Measurements from ENCODE around the gene TSPAN7.

The TSPAN7 gene

DNA sequence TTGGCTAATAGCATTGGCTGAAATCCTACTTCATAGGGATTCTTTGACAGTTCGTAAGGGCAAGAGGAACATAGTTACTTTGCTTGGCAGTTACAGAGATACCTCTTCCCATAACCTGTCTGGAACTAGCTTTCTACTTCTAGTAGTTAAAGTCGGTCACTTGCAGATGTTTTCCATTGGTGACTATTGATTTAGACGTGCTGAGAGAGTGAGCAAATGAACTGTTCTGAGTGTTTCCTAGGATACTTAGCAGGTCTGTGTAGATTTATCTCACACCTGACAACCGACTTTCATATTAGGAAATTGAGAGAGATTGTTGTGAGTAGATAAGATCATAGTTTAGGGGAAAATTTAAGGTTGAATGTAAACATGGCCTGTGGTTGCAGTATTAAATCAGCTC is 116.8 kb downstream of the TSPAN7 start:
- DNase-seq (ENCODE audit: low read depth): no peak
- TF ChIP-seq, protein P1, sequence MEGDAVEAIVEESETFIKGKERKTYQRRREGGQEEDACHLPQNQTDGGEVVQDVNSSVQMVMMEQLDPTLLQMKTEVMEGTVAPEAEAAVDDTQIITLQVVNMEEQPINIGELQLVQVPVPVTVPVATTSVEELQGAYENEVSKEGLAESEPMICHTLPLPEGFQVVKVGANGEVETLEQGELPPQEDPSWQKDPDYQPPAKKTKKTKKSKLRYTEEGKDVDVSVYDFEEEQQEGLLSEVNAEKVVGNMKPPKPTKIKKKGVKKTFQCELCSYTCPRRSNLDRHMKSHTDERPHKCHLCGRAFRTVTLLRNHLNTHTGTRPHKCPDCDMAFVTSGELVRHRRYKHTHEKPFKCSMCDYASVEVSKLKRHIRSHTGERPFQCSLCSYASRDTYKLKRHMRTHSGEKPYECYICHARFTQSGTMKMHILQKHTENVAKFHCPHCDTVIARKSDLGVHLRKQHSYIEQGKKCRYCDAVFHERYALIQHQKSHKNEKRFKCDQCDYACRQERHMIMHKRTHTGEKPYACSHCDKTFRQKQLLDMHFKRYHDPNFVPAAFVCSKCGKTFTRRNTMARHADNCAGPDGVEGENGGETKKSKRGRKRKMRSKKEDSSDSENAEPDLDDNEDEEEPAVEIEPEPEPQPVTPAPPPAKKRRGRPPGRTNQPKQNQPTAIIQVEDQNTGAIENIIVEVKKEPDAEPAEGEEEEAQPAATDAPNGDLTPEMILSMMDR (IDR thresholded peaks at IDR 0.05; ENCODE audit: control insufficient read depth, insufficient read depth, low read depth, low read length, missing control alignments): no peak

DNA sequence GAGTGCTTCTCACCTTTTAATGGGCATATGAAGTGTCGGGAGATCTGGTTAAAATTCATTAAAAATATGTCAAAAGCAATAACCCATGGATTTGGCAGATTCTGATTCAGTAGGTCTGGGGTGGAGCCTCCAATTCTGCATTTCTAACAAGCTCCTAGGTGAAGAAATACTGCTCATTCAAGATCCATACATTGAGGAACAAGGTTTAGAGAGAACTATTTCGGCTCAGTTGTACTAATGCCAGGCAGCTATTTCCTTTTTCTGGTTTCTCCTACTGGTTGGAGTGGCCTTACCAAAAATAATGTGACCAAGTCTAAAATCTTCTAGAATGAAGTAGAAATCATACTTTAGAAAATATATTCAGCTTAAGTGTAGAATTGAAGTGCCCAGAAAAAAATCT is 117.5 kb downstream of the TSPAN7 start:
- DNase-seq (ENCODE audit: low read depth): no peak
- TF ChIP-seq, protein P1 (IDR thresholded peaks at IDR 0.05; ENCODE audit: control insufficient read depth, insufficient read depth, low read depth, low read length, missing control alignments): no peak
- H3K4me3 ChIP-seq (ENCODE audit: control insufficient read depth, low read depth, low read length): no peak overlapping the region

More for the DNA sequence above, 116.8 kb downstream of the TSPAN7 start:
- no peak overlapping the region for H3K4me3 ChIP-seq (ENCODE audit: control insufficient read depth, low read depth, low read length)

DNA sequence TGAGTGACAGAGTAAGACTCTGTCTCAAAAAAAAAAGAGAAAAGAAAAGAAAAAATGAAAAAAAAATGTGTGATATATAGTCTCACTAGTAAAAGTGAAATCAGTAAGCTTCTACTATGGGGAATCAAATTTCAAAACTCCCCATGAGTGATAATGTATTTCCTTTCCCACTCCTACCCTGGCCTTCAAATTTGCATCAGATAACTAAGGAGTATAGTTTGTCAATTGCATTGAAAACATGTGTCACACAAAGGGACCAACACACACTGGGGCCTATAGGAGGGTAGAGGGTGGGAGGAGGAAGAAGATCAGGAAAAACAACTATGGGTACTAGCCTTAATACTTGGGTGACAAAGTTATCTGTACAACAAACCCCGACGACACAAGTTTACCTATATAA is 118.4 kb downstream of the TSPAN7 start:
- no peak overlapping the region for H3K4me3 ChIP-seq (ENCODE audit: control insufficient read depth, low read depth, low read length)
- TF ChIP-seq, protein P1 (IDR thresholded peaks at IDR 0.05; ENCODE audit: control insufficient read depth, insufficient read depth, low read depth, low read length, missing control alignments): no peak
- DNase-seq (ENCODE audit: low read depth): no peak

DNA sequence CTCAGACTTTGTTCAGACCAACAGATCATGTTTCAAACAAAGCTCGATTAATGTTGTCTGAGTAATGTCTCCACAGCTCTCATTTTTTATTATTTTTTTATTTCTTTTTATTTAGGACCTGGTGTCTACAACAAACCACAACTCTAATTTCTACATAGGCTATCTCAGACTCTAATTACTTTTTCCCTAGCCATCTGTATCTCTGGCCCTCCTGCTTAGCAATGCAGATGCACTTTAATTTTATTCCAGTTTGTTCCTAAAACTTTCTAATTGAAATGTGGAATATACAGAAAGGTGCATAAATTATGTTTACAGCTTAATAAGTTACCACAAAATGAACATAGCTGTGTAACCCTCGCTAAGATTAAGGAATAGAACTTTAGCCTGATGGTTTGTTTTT is 120.8 kb downstream of the TSPAN7 start:
- no peak overlapping the region for H3K4me3 ChIP-seq (ENCODE audit: control insufficient read depth, low read depth, low read length)
- TF ChIP-seq, protein P1 (IDR thresholded peaks at IDR 0.05; ENCODE audit: control insufficient read depth, insufficient read depth, low read depth, low read length, missing control alignments): no peak
- no peak for DNase-seq (ENCODE audit: low read depth)

DNA sequence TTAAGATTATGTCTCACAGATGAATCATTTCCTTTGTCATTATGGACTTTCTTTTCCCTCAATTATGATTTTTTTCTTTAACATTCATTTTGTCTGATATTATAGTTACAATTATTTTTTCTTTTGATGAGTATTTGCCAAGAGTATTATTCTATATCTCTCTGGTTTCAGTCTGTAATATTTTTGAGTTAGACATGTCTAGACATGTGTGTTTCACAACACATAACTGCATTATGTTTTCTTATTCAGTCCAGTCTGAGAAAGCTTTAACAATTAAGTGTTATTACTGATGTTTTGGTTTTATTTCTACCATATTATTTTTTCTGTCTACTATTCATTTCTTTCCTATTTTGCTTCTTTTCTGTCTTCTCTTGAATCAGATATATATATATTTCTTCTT is 131.6 kb downstream of the TSPAN7 start:
- TF ChIP-seq, protein P1 (IDR thresholded peaks at IDR 0.05; ENCODE audit: control insufficient read depth, insufficient read depth, low read depth, low read length, missing control alignments): no peak
- no peak for DNase-seq (ENCODE audit: low read depth)
- no peak overlapping the region for H3K4me3 ChIP-seq (ENCODE audit: control insufficient read depth, low read depth, low read length)

DNA sequence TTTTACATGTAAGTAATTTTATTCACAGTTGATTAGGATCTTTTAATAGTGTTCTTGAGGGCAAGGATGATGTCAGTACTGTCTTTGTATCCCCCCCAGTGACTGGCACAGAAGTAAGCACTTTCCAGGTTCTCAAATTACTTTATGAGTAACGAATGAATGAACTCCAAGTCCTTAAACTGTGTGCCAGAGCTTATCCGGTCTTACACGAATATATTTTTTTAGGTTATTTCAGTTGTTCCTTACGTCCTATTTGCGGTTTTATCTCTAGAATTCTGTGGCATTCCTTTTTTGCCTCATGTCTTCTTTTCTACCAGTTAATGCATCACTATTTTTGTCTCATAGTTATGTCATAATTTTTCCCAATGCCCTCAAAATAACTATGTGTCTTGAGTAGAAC is 133.1 kb downstream of the TSPAN7 start:
- no peak overlapping the region for H3K4me3 ChIP-seq (ENCODE audit: control insufficient read depth, low read depth, low read length)
- no peak for DNase-seq (ENCODE audit: low read depth)
- TF ChIP-seq, protein P1 (IDR thresholded peaks at IDR 0.05; ENCODE audit: control insufficient read depth, insufficient read depth, low read depth, low read length, missing control alignments): no peak

DNA sequence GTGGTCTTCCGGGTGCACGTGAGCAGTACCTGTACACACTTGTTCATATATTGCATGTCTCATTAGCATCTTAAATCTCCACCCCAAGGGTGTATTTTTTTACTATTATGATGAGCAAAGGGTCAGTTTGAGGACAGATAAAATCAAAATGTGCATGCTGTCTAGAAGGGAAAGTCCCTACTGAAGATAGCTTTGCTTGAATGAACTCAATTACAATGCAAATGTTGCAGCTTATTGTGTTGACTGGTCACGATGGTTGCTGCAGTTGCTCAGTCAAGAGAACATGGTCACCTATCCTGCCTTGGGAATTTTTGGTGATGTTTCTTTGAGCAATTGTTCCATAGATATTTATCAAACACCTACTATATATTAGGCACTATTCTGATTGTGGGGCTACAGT is 136.1 kb downstream of the TSPAN7 start:
- no peak overlapping the region for H3K4me3 ChIP-seq (ENCODE audit: control insufficient read depth, low read depth, low read length)
- TF ChIP-seq, protein P1 (IDR thresholded peaks at IDR 0.05; ENCODE audit: control insufficient read depth, insufficient read depth, low read depth, low read length, missing control alignments): no peak
- no peak for DNase-seq (ENCODE audit: low read depth)

Data from AG09309 (cell line).